ENCODE results near the gene HOXB5.

HOXB5 gene

GRCh38 chr17:48628649-48629410, 35.3 kb upstream of the HOXB5 start:
- DNase-seq, result no peak

- no peak for DNase-seq
These were observed 34.3 kb upstream of the HOXB5 start for GRCh38 chr17:48627623-48628521.

- no peak for DNase-seq
These were observed 33.6 kb upstream of the HOXB5 start for GRCh38 chr17:48627118-48627597.

- peak; percentile 50 for DNase-seq
These were observed 32.9 kb upstream of the HOXB5 start, which contains the start of gene HOXB9 for GRCh38 chr17:48626245-48627117. HOXB9 (minus strand) TSS chr17:48626358; CDS start chr17:48626269, 89 bp downstream.

DNA sequence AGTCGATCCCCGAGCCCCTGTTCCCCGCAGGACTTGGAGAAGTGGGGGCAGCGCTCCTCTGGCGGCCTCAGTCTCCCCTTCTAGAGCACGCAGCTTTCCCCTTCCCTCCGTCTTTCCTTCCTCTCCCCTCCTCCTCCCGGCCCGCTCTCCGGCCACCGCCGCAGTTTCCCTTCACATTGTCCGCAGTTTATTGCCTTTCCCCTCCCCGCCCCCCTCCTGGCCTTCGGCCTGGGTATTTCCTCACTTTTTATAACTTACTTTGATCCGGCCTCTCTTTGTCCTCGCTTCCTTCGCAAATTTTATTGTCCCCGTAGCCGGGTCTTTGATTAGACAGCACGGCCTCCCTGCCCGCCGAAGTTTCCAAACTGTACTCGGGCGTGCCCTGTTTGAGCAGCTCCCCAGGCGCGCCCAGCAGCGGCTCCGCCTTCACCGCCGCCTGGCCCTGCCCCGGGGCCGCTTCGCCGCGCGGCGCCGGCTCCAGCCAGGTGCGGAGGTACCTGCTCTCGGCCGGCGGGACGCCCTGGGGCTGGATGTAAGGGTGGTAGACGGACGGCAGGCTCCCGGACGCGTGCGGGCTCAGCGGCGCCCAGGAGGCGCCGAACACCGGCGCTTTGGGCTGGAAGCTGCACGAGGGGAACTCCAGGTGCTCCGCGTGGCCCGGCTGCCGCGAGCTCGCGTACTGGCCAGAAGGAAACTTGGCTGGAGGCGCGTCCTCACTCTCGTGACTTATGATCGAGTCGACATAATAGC, 32.1 kb upstream of the HOXB5 start:
- peak; percentile 48 for DNase-seq

DNA sequence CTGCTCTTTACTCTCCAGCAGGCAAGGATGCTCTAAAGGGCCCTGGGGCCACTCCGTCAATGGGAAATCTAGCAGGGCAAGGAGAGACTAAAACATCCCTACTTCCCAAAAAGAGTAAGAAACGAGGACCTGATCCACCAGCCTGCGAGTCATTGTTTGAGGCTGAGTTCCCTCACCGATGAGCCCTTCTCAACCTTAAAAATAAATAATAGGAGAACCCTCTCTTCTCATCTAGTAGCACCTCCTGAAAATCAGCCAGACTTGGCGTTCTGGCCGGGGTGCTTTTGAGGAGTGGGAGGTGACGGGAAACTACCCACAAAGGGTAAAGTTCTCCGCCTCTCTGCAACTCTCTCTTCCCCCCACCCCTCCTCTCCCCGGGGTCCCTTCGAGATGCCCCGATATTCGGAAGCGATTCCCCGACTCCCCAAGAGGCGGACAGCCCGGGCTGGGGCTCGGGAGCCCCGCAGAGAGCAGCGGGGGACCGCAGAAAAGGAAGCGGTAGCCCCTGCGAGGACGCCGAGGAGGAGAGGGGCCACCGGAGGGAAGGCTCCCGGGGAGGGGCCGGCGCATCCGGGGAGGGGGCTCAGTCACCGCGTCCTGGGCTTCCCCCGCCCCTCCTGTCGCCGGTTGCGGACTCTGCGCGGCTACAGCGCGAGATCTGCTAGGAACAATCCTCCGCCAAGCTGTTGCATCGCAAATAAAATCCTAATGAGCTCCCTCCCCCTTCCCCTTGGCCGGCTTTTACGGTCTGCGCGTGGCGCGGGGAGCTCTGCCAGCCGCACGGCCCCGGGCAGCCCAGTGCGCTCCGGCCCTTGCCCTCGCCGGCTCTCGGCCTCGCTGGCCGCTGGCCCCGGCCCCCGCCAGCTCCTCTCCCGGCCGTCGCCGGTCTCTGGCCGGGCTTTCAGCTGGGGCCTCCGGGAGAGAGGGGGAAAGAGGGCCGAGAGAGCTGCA, 31.2 kb upstream of the HOXB5 start:
- DNase-seq, result peak; percentile 31

GRCh38 chr17:48624118-48624517, 30.5 kb upstream of the HOXB5 start:
- DNase-seq, result no peak

- DNase-seq, result no peak
These were observed 30.0 kb upstream of the HOXB5 start for GRCh38 chr17:48623583-48623982.

- no peak for DNase-seq
These were observed 29.3 kb upstream of the HOXB5 start for GRCh38 chr17:48622857-48623256.

DNA sequence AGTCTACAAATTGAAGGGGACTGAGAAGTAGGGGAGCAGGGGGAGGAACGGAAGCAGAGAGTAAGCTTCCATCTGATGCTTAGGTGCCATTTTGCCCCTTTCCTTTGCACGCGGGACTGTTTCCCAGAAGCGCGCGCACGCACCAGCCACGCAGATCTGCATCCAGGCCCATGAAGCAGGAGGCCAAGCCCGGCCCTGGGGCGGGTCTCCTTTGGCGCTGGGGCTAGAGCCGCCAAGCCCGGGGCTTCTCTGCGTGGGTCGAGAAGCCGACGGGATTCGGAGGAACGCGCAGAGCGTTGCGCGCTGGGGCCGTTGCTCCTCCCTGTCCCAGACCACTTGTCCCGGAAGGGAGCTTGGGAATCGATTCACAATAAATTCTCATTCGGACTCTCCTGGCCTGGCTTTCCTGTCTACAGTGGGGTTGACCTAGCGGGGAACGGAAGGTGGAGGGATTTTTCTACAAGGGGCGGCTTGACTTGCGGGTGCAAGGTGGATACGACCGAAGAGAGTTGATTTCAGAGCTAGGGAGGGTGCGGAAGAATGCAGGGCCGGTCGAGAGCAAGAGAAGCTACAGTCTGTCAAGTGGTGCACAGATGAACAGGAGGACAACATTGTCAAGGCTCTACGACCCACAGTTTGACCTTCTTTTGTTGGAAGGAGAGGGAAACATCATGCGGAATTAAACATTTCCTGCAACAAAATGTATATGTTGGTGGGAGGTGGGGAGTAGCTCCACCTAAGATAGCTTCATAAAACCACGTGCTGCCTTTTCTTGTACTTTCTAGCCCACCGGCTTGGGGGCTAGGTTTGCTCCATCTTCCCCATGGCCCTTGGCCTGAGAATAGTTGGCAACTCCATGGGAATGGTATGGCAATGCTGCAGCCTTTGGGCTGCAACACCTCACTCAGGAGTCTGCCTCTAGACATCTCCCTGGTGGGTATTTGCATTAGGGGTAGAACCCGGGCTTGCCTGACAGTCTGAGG, 28.1 kb upstream of the HOXB5 start:
- DNase-seq, result no peak

DNA sequence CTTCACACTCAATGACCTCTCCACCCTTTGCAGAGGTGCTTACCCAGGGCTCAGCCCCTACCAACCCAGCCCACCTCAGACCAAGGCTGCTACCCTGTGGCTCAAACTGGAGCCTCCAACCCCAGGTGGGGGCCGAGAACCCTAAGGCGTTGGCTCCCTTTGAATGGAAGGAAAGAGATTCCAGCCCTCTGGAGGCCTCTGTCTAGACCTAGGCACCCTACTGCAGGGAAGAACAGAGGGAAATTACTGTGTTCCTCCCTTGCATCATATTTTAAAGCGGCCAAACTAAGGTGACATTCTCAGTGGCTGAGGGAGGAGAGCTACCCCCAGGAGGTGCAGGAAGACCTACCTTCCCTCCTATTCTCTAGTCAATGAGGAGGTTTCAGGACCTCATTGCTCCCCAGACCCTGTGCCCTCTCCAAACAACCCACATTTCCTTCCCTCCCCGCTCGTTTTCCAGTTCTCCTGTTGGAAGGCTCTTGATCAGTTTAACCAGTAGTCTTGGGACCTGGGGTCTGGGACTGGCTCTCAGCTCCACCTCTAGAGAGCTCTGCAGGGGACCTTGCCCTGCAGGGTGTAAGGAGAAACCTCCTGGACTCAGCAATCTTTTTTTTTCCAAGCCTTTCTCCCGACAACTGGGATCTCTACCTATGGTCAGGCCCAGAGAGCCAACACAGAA, 27.0 kb upstream of the HOXB5 start:
- no peak for DNase-seq

GRCh38 chr17:48619826-48620449, 26.4 kb upstream of the HOXB5 start:
- no peak for DNase-seq

GRCh38 chr17:48618256-48618896, 24.8 kb upstream of the HOXB5 start:
- DNase-seq, result peak; percentile 87

DNA sequence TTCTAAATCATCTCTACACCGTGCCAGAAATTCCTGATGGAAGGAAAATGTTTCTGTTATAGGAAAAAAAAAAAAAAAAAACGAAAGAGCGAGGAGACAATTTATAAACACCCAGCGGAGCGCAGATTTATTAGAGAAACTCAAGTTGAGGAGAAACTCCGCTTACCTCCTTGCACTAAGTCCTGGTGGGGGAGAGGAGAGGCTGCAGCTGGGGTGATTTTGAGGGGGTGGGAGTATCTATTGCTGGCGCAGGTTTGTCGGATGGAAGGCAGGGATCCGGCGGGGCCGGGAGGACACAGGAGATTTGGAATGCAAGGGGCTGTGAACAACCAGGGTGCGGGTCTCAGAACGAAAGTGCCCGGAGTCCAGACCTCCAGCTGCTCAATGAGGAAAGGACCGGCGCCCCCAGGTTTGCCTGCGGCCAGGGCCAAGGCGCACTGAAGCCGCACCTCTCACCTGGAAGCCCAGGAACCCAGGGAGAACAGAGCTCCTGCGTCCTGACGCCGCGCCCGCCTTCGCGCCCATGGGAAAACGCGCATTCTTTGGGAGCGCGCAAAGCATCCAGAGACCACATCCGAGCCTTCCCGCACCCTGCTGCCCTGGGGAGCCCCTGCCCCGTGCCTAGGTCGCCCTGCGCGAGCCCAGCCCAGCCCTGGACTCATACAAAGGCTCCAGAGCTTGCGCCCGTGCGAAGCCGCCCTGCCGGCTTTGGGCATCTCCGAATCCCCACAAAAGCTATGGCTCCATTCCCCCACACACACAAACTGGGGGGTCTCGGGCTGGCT, 24.1 kb upstream of the HOXB5 start:
- no peak for DNase-seq

DNA sequence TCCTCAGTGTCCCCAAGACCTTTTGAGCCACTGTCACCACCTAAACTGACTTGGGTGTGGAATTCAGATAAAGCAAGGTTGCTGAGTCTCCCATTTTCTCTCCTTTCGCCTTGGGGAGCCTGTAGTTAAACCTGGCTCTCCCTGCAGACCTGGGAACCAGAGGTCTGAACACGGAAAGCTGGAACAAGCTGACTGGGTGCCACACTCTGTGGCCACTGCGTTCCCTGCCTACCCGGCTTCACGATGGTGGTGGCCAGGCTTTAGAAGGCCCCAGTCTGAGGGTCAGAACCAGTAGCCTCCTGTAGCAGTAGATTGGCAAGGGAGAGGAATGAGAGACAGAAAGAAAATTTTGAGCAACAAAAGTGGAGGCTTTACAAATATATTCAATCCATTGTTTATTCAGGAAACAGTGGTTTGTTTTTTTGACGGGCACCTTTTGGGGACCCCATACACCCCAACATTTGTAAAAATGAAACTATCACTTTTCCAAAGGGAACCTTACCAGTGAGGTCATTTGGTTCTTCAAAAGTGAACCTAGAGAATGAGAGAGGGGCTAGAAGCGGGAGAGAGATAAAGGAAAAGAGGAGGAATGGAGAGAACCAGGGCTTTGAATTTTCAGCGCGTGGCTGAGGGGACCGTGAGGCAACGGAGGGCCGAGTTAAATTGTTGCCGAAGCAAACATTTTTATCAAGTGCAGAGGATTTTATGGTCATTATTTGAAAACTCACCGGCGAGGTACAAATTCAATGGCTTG, 23.3 kb upstream of the HOXB5 start:
- DNase-seq, result no peak

All from CD4-positive, alpha-beta T cell treated with Interleukin-17A for 1 hour (primary cell).